LNCAP (cell line): ENCODE data around the gene PSME3IP1.
A peak's percentile ranks its signal among the peaks of the same experiment; 100 is the strongest.

ENCODE experiments used
- TF ChIP-seq, protein P1 (sequence below): fragments of 450-650 bp; IDR thresholded peaks from 2 replicates; pipeline ENCODE4 v1.5.1; 2017; ENCODE audit warnings: mild to moderate bottlenecking

Gene PSME3IP1

DNA sequence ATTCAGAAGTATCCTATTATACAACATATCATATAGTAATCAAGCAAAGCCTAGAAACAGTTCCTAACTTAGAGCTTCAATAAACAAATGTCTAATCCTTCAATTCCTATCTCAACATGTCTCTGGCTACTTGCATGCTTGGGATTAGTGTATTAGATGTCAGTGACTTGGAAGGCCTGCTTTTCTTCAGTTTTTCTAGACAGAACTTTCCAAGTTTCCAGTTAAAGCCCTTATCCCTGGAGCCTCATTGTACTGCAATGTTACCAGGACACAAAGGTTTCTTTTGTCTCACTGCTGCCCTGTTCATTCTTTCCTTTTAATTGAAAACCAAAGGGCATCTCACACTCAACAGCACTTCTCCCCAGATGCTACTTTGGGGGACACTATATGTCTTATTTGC, 16.5 kb downstream of the PSME3IP1 start:
- TF ChIP-seq, protein P1, sequence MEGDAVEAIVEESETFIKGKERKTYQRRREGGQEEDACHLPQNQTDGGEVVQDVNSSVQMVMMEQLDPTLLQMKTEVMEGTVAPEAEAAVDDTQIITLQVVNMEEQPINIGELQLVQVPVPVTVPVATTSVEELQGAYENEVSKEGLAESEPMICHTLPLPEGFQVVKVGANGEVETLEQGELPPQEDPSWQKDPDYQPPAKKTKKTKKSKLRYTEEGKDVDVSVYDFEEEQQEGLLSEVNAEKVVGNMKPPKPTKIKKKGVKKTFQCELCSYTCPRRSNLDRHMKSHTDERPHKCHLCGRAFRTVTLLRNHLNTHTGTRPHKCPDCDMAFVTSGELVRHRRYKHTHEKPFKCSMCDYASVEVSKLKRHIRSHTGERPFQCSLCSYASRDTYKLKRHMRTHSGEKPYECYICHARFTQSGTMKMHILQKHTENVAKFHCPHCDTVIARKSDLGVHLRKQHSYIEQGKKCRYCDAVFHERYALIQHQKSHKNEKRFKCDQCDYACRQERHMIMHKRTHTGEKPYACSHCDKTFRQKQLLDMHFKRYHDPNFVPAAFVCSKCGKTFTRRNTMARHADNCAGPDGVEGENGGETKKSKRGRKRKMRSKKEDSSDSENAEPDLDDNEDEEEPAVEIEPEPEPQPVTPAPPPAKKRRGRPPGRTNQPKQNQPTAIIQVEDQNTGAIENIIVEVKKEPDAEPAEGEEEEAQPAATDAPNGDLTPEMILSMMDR, result no peak

DNA sequence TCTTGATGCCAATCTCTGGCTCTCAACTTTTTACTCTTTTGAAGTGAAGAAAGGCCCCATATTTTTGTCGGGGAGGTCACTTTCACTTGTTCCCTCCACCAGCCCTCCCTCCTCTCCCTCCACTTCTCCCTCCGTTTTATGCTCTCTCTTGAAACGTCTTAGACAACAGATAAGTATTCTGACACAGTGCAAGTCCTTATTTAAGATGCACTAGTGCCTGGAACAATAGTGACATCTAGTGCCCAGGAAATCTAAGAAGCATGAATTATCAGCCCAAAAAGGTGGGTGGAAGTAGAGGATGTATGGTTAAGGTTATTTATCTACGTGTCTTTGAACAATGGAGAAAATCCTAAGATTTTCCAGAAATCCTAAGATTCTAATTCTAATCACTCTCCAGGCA, 17.9 kb downstream of the PSME3IP1 start:
- TF ChIP-seq, protein P1, result peak; percentile 55

DNA sequence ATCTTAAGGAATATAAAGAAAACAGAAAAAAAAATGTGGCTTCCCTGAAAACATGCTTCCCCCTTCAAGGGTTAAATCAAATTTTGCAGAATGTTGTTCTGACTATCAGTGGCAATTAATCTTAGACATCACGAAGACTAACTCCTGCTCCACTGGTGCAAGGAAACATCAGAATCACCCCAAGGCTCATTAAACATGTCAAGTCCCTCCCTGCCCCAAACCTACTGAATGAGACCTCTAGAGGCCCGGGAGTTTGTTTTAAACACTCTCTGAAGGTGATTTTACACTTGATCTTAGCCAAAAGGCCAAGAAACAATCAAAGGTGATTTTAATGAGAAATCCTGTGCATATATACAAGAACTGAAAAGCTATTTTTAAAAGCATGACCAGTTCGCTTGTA, 18.3 kb downstream of the PSME3IP1 start:
- TF ChIP-seq, protein P1, result no peak

DNA sequence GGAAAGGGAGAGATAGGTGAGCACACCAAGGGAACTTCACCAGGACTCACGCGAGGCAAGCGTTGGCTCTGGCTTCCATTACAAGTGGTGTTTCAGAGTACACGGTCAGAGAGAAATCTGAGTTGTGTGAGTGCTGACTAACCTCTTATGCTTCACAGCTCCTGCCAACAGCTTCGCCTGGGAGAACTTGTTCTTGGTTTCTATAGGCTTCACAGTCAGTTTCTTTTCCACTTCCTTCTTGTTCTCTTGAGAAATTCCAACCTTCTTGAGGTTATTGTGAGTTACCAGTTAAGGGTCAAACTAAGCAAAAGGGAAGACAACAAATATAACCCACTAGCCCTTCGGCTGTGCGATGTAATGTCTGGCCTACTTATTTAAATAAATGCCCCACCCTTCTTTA, 18.9 kb downstream of the PSME3IP1 start:
- TF ChIP-seq, protein P1, result no peak

DNA sequence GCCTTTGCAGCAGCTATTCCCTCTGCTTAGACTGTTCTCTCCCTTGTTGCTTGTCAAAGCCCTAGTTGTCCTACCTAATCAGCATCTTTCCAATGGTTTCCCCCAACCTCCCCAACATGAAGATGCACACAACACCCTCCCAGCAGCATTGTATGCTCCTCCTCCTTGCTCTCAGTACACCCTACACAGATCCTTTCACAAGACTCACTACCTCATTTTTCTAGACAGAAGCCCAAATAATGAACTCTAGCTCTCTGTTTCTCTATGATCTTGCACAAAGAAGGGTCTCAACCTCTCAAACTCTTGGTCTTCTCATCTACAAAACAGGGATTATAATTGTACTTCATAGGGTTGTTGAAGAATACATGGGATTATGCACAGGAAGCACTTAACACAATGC, 19.4 kb downstream of the PSME3IP1 start:
- TF ChIP-seq, protein P1, result no peak

DNA sequence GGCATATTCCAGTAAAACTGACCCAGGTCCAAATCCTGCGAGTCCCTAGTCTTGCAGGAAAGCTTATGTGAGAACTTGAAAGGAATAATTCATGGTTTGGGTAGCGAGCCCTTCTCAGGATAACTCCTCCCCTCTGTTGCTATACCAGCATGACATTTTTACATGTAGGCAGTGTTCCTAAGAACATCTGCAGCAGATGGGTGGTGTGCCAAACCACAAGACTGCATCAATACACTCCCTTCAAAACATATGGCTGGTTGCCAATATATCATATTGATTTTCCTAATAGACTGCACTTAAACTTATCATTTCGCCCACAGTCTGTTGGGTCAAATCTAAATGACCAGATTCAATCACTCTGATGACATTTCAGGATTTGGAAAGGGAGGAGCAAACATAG, 19.9 kb downstream of the PSME3IP1 start:
- TF ChIP-seq, protein P1, result no peak

DNA sequence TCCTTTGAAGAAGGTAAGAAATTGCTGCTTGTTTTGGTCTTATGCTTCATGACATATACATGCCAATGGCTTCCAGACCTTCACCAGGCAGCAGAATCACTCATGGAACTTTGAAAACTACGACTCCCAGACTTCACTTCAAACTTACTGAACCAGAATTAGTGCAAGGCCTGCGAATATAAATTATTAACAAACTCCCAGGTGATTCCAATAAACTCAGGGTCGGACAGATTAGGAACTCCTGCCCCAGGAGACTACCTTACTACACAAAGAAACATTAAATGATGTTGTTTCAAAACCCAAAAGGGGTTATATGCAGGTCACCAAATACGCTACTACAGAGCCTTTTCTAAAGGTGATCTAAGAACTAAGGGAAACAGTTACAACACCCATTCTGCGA, 20.4 kb downstream of the PSME3IP1 start:
- TF ChIP-seq, protein P1, result no peak

DNA sequence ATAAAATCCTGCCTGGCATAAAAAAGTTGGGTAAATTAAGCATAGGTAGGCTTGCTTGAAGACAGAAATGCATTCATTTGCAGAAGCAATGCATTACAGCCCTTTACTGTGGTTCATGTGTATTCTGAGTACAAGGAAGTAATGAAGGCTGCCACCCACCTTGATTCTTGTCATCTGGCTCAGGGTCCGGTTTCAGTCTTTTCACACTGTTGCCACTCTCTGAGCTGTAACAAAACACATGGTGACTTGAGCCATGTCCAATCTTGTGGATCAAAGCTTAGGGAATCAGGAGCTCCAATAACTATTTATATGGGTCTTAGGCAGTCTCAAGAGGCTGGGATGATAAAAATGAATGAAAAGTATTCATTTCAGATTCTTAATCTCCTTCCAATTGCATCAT, 22.0 kb downstream of the PSME3IP1 start:
- TF ChIP-seq, protein P1, result no peak
